ENCODE measurements around the gene GABPB1. TPM values are rescaled to one million over a fixed set of nuclear protein-coding genes. Genes with fewer than 3 reads are reported as not detected.

GABPB1 gene
- total and polyA plus RNA-seq, 2 of the 13 experiments (the other 11 are each of a cell fraction or from before 2014, with no cell fraction given), result 17.5 to 39.5 TPM

- no peak overlapping the region for H3K9ac ChIP-seq (ENCODE audit: insufficient read depth, low read depth, low read length)
- POLR2A ChIA-PET, result no interaction called here
- no TSS peak for BruUV-seq (replicated peaks)
- H3K4me2 ChIP-seq (ENCODE audit: low read depth, low read length), result no peak overlapping the region
- DNase-seq (ENCODE audit: low spot score), result no peak
- peaks cover 3 to 21% of the 10 kb centered on the region in 2 experiments for H3K36me3 ChIP-seq (replicated peaks in 1 of 2; ENCODE audit: control insufficient read depth in 1 of 2, insufficient read depth in 2 of 2, low read length in 2 of 2)
- no peaks in the 10 kb centered on the region for H4K20me1 ChIP-seq (ENCODE audit: insufficient read depth, low read length)
- in situ Hi-C loops (cut with HindIII; ENCODE audit: extremely low pct_ligation_motif_present, low pct_unique_long_range_greater_than_20kb), result no loop called here
- CTCF ChIA-PET (ENCODE audit: low intra/inter-chr PET ratio, low total read pairs), result no interaction called here
- peaks cover 20% of the 10 kb centered on the region for H3K4me1 ChIP-seq (ENCODE audit: insufficient read depth, low read length)
- no peak for ATAC-seq
- no peaks in the 10 kb centered on the region for H3K9me3 ChIP-seq (ENCODE audit: low read length)
- intact Hi-C loops (cut with micrococcal nuclease; ENCODE audit: unreplicated experiment), result no loop called here
- H3K79me2 ChIP-seq (ENCODE audit: insufficient read depth, low read length), result no peaks in the 10 kb centered on the region
- WGBS (ENCODE audit: low lambda C conversion rate), result 98% methylated on average over 3 of the region's 3 CpGs
- H3K27me3 ChIP-seq (ENCODE audit: control insufficient read depth in 1 of 2, insufficient read depth in 2 of 2, low read length in 2 of 2), result no peaks in the 10 kb centered on the region
- H3K4me3 ChIP-seq (replicated peaks in 1 of 3; ENCODE audit: insufficient read depth in 1 of 3, low read depth in 2 of 3, low read length in 3 of 3), result no peak overlapping the region
- no peak for FAIRE-seq
- no peak overlapping the region for H3K27ac ChIP-seq (ENCODE audit: extremely low read length, insufficient read depth, low read length)
- H2AFZ ChIP-seq (ENCODE audit: low read length), result no peak overlapping the region
- TF ChIP-seq PBX2 (CRISPR knock-in tag; IDR thresholded peaks at IDR 0.05), result no peak
- TF ChIP-seq NPAS2 (CRISPR knock-in tag; IDR thresholded peaks at IDR 0.05; ENCODE audit: borderline replicate concordance), result no peak
- TF ChIP-seq POLR2AphosphoS2 (IDR thresholded peaks at IDR 0.05; ENCODE audit: low read depth, low read length), result no peak
- no peak for TF ChIP-seq CREBL2 (CRISPR knock-in tag; IDR thresholded peaks at IDR 0.05; ENCODE audit: borderline replicate concordance)
These were observed 125.7 kb downstream of the GABPB1 start for GRCh38 chr15:50229336-50229735.

GRCh38 chr15:50228866-50229265 lies 126.1 kb downstream of the GABPB1 start:
- H2AFZ ChIP-seq (ENCODE audit: low read length), result no peak overlapping the region
- ChIA-PET POLR2A (no interaction called here), CTCF (ENCODE audit: low intra/inter-chr PET ratio, low total read pairs) (no interaction called here)
- intact Hi-C loops (cut with micrococcal nuclease; ENCODE audit: unreplicated experiment) (no loop called here), in situ Hi-C loops (cut with HindIII; ENCODE audit: extremely low pct_ligation_motif_present, low pct_unique_long_range_greater_than_20kb) (no loop called here)
- no peak for DNase-seq (ENCODE audit: low spot score)
- H3K9ac ChIP-seq (ENCODE audit: insufficient read depth, low read depth, low read length), result no peak overlapping the region
- H3K27me3 ChIP-seq (ENCODE audit: control insufficient read depth in 1 of 2, insufficient read depth in 2 of 2, low read length in 2 of 2), result no peaks in the 10 kb centered on the region
- no peak for FAIRE-seq
- no peak overlapping the region for H3K4me3 ChIP-seq (replicated peaks in 1 of 3; ENCODE audit: insufficient read depth in 1 of 3, low read depth in 2 of 3, low read length in 3 of 3)
- H3K79me2 ChIP-seq (ENCODE audit: insufficient read depth, low read length), result no peaks in the 10 kb centered on the region
- no peak overlapping the region for H3K4me2 ChIP-seq (ENCODE audit: low read depth, low read length)
- peaks cover 20% of the 10 kb centered on the region for H3K4me1 ChIP-seq (ENCODE audit: insufficient read depth, low read length)
- WGBS (ENCODE audit: low lambda C conversion rate), result 100% methylated on average over 3 of the region's 3 CpGs
- H3K36me3 ChIP-seq (replicated peaks in 1 of 2; ENCODE audit: control insufficient read depth in 1 of 2, insufficient read depth in 2 of 2, low read length in 2 of 2), result peaks cover 3 to 23% of the 10 kb centered on the region in 2 experiments
- BruUV-seq (replicated peaks), result no TSS peak
- no peaks in the 10 kb centered on the region for H4K20me1 ChIP-seq (ENCODE audit: insufficient read depth, low read length)
- no peak for ATAC-seq
- no peaks in the 10 kb centered on the region for H3K9me3 ChIP-seq (ENCODE audit: low read length)
- H3K27ac ChIP-seq (ENCODE audit: extremely low read length, insufficient read depth, low read length), result no peak overlapping the region
- TF ChIP-seq GRHL1 (CRISPR knock-in tag; conservative IDR thresholded peaks at IDR 0.05) (no peak), MXD3 (CRISPR knock-in tag; IDR thresholded peaks at IDR 0.05) (no peak), ZFP82 (CRISPR knock-in tag; IDR thresholded peaks at IDR 0.05; ENCODE audit: borderline replicate concordance) (no peak), CHD4 (IDR thresholded peaks at IDR 0.05; ENCODE audit: borderline replicate concordance, low read length) (no peak), PAX8 (CRISPR knock-in tag; IDR thresholded peaks at IDR 0.05; ENCODE audit: borderline replicate concordance) (no peak), MTERF4 (CRISPR knock-in tag; IDR thresholded peaks at IDR 0.05) (no peak), ZBTB8A (CRISPR knock-in tag; IDR thresholded peaks at IDR 0.05; ENCODE audit: borderline replicate concordance, low read depth) (no peak), ZNF737 (CRISPR knock-in tag; IDR thresholded peaks at IDR 0.05; ENCODE audit: borderline replicate concordance) (no peak), SOX6 (IDR thresholded peaks at IDR 0.05) (no peak), SOX6 (CRISPR knock-in tag; IDR thresholded peaks at IDR 0.05) (no peak), ZSCAN20 (CRISPR knock-in tag; IDR thresholded peaks at IDR 0.05; ENCODE audit: borderline replicate concordance) (no peak)

Data from HepG2 (cell line).